K562 (cell line): Measurements from ENCODE around the gene ELAC2. TPM values are rescaled to one million over a fixed set of nuclear protein-coding genes. Genes with fewer than 3 reads are reported as not detected.

Experiments
- ATAC-seq: fragments of 200-7000 bp; cut with Tn5 transposase; 3 replicates; pipeline ENCODE4 v1.9.1; 2020; ENCODE audit warnings: moderate library complexity
- BruUV-seq: library from RNA; stranded (reverse); fragments of 400-500 nt; replicated peaks from 2 replicates; lab custom pipeline; 2021; lab: Mats Ljungman, UMichigan
- CTCF ChIA-PET: fragments of 300-600 bp; formaldehyde crosslinking; extraction: SDS; loops from one replicate; lab custom pipeline; 2021; ENCODE audit warnings: low intra/inter-chr PET ratio; lab: Yijun Ruan, JAX
- POLR2A ChIA-PET: fragments of 300-600, 350-650 bp; sonication (Branson Sonifier 250); formaldehyde crosslinking; extraction: SDS; loops from one replicate; lab custom pipeline; 2021; ENCODE audit warnings: antibody characterized with exemption, inconsistent platforms; lab: Yijun Ruan, JAX
- DNase-seq, 4 experiments: peaks; one replicate each; pipeline versions ENCODE4 v3.0.0 to v3.0.0-alpha.2; 2011 to 2018; ENCODE audit warnings: low spot score in 3 of 4, mixed read lengths in 3 of 4; ENCODE audit errors: extremely low read depth in 1 of 4
- FAIRE-seq: peaks from 2 replicates; lab custom pipeline; 2011; peaks lifted over from hg19 to GRCh38; lab: Jason Lieb, UNC
- H2AFZ ChIP-seq: 2 replicates; pipeline ENCODE4 v1.6.0; 2011; ENCODE audit warnings: low read depth, low read length, control low read depth, inconsistent platforms
- H3K27ac ChIP-seq: fragments of 200-600 bp; 3 replicates; pipeline ENCODE4 v1.8.0; 2011; ENCODE audit warnings: low read depth, mild to moderate bottlenecking, control low read depth, inconsistent platforms, low read length, moderate library complexity, mixed read lengths; ENCODE audit errors: extremely low read depth
- H3K27me3 ChIP-seq, 2 experiments: fragments of 300-600 bp in 1 of 2; 2 replicates in 1 of 2; 3 replicates in 1 of 2; pipeline versions ENCODE4 v1.6.0 to v1.8.0; 2011; ENCODE audit warnings: inconsistent platforms in 2 of 2, low read length in 2 of 2, mild to moderate bottlenecking in 1 of 2, mixed read lengths in 1 of 2, moderate library complexity in 1 of 2; ENCODE audit not compliant: control insufficient read depth in 2 of 2, insufficient read depth in 2 of 2
- H3K36me3 ChIP-seq: fragments of 300-600 bp; 3 replicates; pipeline ENCODE4 v1.8.0; 2011; ENCODE audit warnings: mild to moderate bottlenecking, low read length, inconsistent platforms; ENCODE audit not compliant: control insufficient read depth, insufficient read depth
- H3K4me1 ChIP-seq, 2 experiments: fragments of 200-600 bp in 1 of 2; replicated peaks in 1 of 2; 2 replicates in 1 of 2; 3 replicates in 1 of 2; pipeline versions ENCODE4 v1.5.1 to v1.8.0; 2011; ENCODE audit warnings: inconsistent platforms in 2 of 2, low read length in 2 of 2, mild to moderate bottlenecking in 1 of 2, mixed read lengths in 1 of 2, moderate library complexity in 1 of 2; ENCODE audit not compliant: control insufficient read depth in 2 of 2, insufficient read depth in 2 of 2
- H3K4me2 ChIP-seq: 2 replicates; pipeline ENCODE4 v1.6.1; 2011; ENCODE audit warnings: low read length, control low read depth, inconsistent platforms, mixed read lengths; ENCODE audit not compliant: insufficient read depth
- H3K4me3 ChIP-seq: fragments of 200-600 bp; sonication (generic), shearing (Covaris generic); 2 replicates; pipeline ENCODE4 v1.5.1; 2016; ENCODE audit warnings: control low read depth, inconsistent platforms
- H3K79me2 ChIP-seq: fragments of 200-600 bp; 3 replicates; pipeline ENCODE4 v1.8.0; 2011; ENCODE audit warnings: low read length, inconsistent platforms; ENCODE audit not compliant: control insufficient read depth, insufficient read depth
- H3K9ac ChIP-seq, 2 experiments: 2 replicates each; pipeline versions ENCODE4 v1.6.0 to v1.6.1; 2011; ENCODE audit warnings: low read depth in 2 of 2, low read length in 2 of 2, control low read depth in 1 of 2, inconsistent platforms in 1 of 2, mild to moderate bottlenecking in 1 of 2, mixed read lengths in 1 of 2; ENCODE audit not compliant: insufficient read depth in 1 of 2
- H3K9me1 ChIP-seq: one replicate; pipeline ENCODE4 v1.6.0; 2011; ENCODE audit warnings: inconsistent platforms, mild to moderate bottlenecking, low read length, moderate library complexity; ENCODE audit not compliant: control insufficient read depth, insufficient read depth
- H3K9me3 ChIP-seq: replicated peaks from 2 replicates; pipeline ENCODE4 v1.5.1; 2011; ENCODE audit warnings: low read depth, low read length, inconsistent platforms; ENCODE audit not compliant: control insufficient read depth, insufficient read depth
- H4K20me1 ChIP-seq: replicated peaks from 2 replicates; pipeline ENCODE4 v1.6.1; 2011; ENCODE audit warnings: low read length, inconsistent platforms, mixed read lengths; ENCODE audit not compliant: control insufficient read depth, insufficient read depth
- ETV1 ChIP-seq: fragments of 450-650 bp; conservative IDR thresholded peaks from 2 replicates; pipeline ENCODE4 v1.6.1; 2016; ENCODE audit warnings: missing genetic modification characterization, control low read depth, low read depth, missing compliant biosample characterization
- GATAD2B ChIP-seq: fragments of 450-650 bp; IDR thresholded peaks from 2 replicates; pipeline ENCODE4 v1.6.1; 2017; ENCODE audit warnings: mild to moderate bottlenecking, borderline replicate concordance
- MCM2 ChIP-seq: fragments of 450-650 bp; IDR thresholded peaks from 2 replicates; pipeline ENCODE4 v1.6.1; 2017; ENCODE audit warnings: low read depth, mild to moderate bottlenecking
- NFE2L1 ChIP-seq: fragments of 450-650 bp; IDR thresholded peaks from 2 replicates; pipeline ENCODE4 v1.6.1; 2016; ENCODE audit warnings: missing genetic modification characterization, low read depth, mild to moderate bottlenecking, missing compliant biosample characterization, moderate library complexity, borderline replicate concordance
- POLR2G ChIP-seq: fragments of 200-400 bp; formaldehyde crosslinking; IDR thresholded peaks from 2 replicates; pipeline ENCODE4 v1.6.1; 2017; ENCODE audit warnings: low read depth, mild to moderate bottlenecking, antibody characterized with exemption, low read length, moderate library complexity
- RB1 ChIP-seq: fragments of 450-650 bp; IDR thresholded peaks from 2 replicates; pipeline ENCODE4 v1.6.1; 2017; ENCODE audit warnings: low read depth, mild to moderate bottlenecking
- RFX7 ChIP-seq: fragments of 250-450 bp; sonication (Bioruptor Pico); IDR thresholded peaks from 2 replicates; pipeline ENCODE4 v1.5.1; 2021; ENCODE audit warnings: mild to moderate bottlenecking
- TFAP4 ChIP-seq: sonication (generic); formaldehyde crosslinking; IDR thresholded peaks from 2 replicates; pipeline ENCODE4 v1.8.0; 2022; ENCODE audit warnings: missing genetic modification reagents, mild to moderate bottlenecking, moderate library complexity, borderline replicate concordance
- WHSC1 ChIP-seq: IDR thresholded peaks from one replicate; pipeline ENCODE4 v1.6.1; 2012; ENCODE audit warnings: low read length, control low read depth, inconsistent platforms
- ZFP1 ChIP-seq: fragments of 450-650 bp; formaldehyde crosslinking; IDR thresholded peaks from 2 replicates; pipeline ENCODE4 v1.4.0; 2020; ENCODE audit warnings: mild to moderate bottlenecking, mixed read lengths
- ZNF134 ChIP-seq: fragments of 250-450 bp; sonication (Bioruptor Pico); conservative IDR thresholded peaks from 2 replicates; pipeline ENCODE4 v1.4.0; 2020
- ZNF232 ChIP-seq: sonication (generic); formaldehyde crosslinking; IDR thresholded peaks from 2 replicates; pipeline ENCODE4 v1.8.0; 2022; ENCODE audit warnings: mild to moderate bottlenecking, missing genetic modification reagents
- ZNF408 ChIP-seq: fragments of 250-450 bp; sonication (Bioruptor Pico); IDR thresholded peaks from 2 replicates; pipeline ENCODE4 v1.4.0; 2020; ENCODE audit warnings: low read depth, mild to moderate bottlenecking, moderate library complexity
- WGBS: fragments of 100-300 bp; shearing (Covaris generic); methylation state at CpG from one replicate; pipeline ENCODE4 v1.1.6; 2016; ENCODE audit warnings: low coverage, mixed read lengths; ENCODE audit not compliant: insufficient coverage; ENCODE audit errors: missing lambda C conversion rate; 5-methylcytosine and 5-hydroxymethylcytosine counted together
- in situ Hi-C: fragments of 300-500 bp; cut with MboI; formaldehyde crosslinking; loops from 4 replicates; pipeline ENCODE4 v1.15.0; 2018; ENCODE audit warnings: inconsistent platforms, mixed read lengths
- intact Hi-C: fragments of 100-400 bp; cut with micrococcal nuclease; formaldehyde crosslinking; loops from 2 replicates; pipeline ENCODE4 v1.14.2; 2022
- polyA plus RNA-seq, 8 experiments: library from polyadenylated mRNA; depleted of rRNA in 4 of 8; stranded (reverse) in 5 of 8; unstranded in 3 of 8; fragments of >200 nt; fragmentation: Nextera tagmentation in 2 of 8; fragmentation: Illumina TruSeq in 1 of 8; extraction: Ambion mirVana in 2 of 8; extraction: Trizol in 1 of 8; gene quantifications; 2 replicates each; pipeline versions ENCODE4 v1.2.1 to v1.2.3, GENCODE V29; 2011 to 2014; ENCODE audit warnings: inconsistent platforms in 1 of 8, missing spikeins in 1 of 8
- total RNA-seq, 7 experiments: library from RNA; depleted of rRNA in 6 of 7; stranded (reverse); fragments of >200 nt in 6 of 7; fragmentation: Illumina TruSeq in 2 of 7; extraction: Trizol in 2 of 7; gene quantifications; 2 replicates each; pipeline versions ENCODE4 v1.2.1 to v1.2.3, GENCODE V29; 2011 to 2021; ENCODE audit warnings: low replicate concordance in 1 of 7
- TF ChIP-seq, protein P1 (sequence below): fragments of 450-650 bp; IDR thresholded peaks from 2 replicates; pipeline ENCODE4 v1.6.1; 2016

Gene ELAC2
- total and polyA plus RNA-seq, 9 of the 15 experiments (the other 6 are each of a cell fraction or from before 2014, with no cell fraction given): 4.5 to 129 (median 70.6) TPM

DNA sequence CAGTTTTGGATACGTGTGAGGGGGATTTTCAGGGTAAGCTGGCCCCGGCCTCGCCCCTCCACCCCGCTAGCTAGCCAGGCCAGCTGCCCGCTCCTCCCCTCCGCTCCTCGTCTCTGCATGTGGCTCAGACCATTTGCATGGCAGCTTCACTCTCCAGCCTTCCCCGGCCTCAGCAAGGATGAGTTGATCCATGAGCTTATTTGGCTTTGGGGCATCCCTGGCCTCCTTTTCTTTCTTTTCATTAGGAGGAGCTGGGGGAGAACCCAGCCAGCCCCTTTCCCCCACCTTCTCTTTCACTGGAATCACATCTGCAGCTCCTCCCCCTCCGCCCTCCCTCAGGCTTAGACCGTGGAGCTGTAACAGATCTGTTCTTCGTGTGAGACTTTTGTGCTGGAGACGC is 30.7 kb downstream of the ELAC2 start:
- BruUV-seq: no TSS peak
- CTCF ChIA-PET: no interaction called here
- ATAC-seq (no peak), DNase-seq (no peak), FAIRE-seq (no peak)
- H3K4me1 ChIP-seq: peaks cover 2 to 3% of the 10 kb centered on the region in 2 experiments; a peak in 2 of 5 replicates
- POLR2A ChIA-PET: no interaction called here
- H3K27me3 ChIP-seq: no peaks in the 10 kb centered on the region
- H3K9me3 ChIP-seq: no peaks in the 10 kb centered on the region
- intact Hi-C loops: no loop called here
- H3K36me3 ChIP-seq: peaks cover 13% of the 10 kb centered on the region; the same call in 2 of the 3 replicates
- H3K27ac ChIP-seq: no peak overlapping the region
- H3K79me2 ChIP-seq: no peaks in the 10 kb centered on the region
- H3K9ac ChIP-seq: no peak overlapping the region
- WGBS: 7% methylated on average over 8 of the region's 12 CpGs
- no peaks in the 10 kb centered on the region for H4K20me1 ChIP-seq
- H2AFZ ChIP-seq: no peak overlapping the region
- TF ChIP-seq ZFP1 (no peak), ZNF134 (CRISPR knock-in tag) (no peak), RB1 (no peak), ZNF408 (CRISPR knock-in tag) (no peak), RFX7 (CRISPR knock-in tag) (no peak)
- in situ Hi-C loops: no loop called here
- no peak overlapping the region for H3K4me2 ChIP-seq
- H3K9me1 ChIP-seq: no peaks in the 10 kb centered on the region
- no peak overlapping the region for H3K4me3 ChIP-seq

- in situ Hi-C loops (no loop called here), intact Hi-C loops (no loop called here)
- H3K27me3 ChIP-seq: peaks cover 0 to 5% of the 10 kb centered on the region in 2 experiments; a peak in 2 of 5 replicates
- H4K20me1 ChIP-seq: no peaks in the 10 kb centered on the region
- H3K4me1 ChIP-seq: peaks cover 2 to 3% of the 10 kb centered on the region in 2 experiments; a peak in 2 of 5 replicates
- no peak overlapping the region for H3K9ac ChIP-seq
- POLR2A ChIA-PET: no interaction called here
- no peak overlapping the region for H3K4me3 ChIP-seq
- CTCF ChIA-PET: no interaction called here
- no peak overlapping the region for H3K27ac ChIP-seq
- FAIRE-seq: no peak
- H3K9me1 ChIP-seq: no peaks in the 10 kb centered on the region
- no peaks in the 10 kb centered on the region for H3K9me3 ChIP-seq
- ATAC-seq: no peak
- H3K79me2 ChIP-seq: no peaks in the 10 kb centered on the region
- 7% methylated on average over 14 of the region's 14 CpGs for WGBS
- DNase-seq: no peak
- BruUV-seq: no TSS peak
- 0 out of 3 replicates have a peak, but pooled peaks cover 4% of the 10 kb centered on the region for H3K36me3 ChIP-seq
- H3K4me2 ChIP-seq: no peak overlapping the region
- no peak overlapping the region for H2AFZ ChIP-seq
- TF ChIP-seq POLR2G (no peak), GATAD2B (no peak), MCM2 (no peak), NFE2L1 (tag) (no peak), ZNF232 (CRISPR knock-in tag) (no peak), WHSC1 (no peak), ETV1 (tag) (0 out of 2 replicates have a peak, but pooled peaks have one; percentile 23), TFAP4 (CRISPR knock-in tag) (no peak)
- TF ChIP-seq, protein P1, sequence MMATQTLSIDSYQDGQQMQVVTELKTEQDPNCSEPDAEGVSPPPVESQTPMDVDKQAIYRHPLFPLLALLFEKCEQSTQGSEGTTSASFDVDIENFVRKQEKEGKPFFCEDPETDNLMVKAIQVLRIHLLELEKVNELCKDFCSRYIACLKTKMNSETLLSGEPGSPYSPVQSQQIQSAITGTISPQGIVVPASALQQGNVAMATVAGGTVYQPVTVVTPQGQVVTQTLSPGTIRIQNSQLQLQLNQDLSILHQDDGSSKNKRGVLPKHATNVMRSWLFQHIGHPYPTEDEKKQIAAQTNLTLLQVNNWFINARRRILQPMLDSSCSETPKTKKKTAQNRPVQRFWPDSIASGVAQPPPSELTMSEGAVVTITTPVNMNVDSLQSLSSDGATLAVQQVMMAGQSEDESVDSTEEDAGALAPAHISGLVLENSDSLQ: 0 out of 2 replicates have a peak, but pooled peaks have one; percentile 9
Measured at GRCh38 chr17:12985431-12986293, 32.2 kb downstream of the ELAC2 start.
